NCI-H1417 treated with DMSO at 0.1 percent for 48 hours (cell line): Measurements from ENCODE around the gene LGMN.
"Not testable (repeated sequence)": the region's sequence is repeated elsewhere in the genome, so short reads cannot be mapped to it uniquely, and the experiment has no call there.

Experiments
- DNase-seq: peaks from one replicate; lab custom pipeline; 2025; lab: John Stamatoyannopoulos, UW

Gene LGMN

DNA sequence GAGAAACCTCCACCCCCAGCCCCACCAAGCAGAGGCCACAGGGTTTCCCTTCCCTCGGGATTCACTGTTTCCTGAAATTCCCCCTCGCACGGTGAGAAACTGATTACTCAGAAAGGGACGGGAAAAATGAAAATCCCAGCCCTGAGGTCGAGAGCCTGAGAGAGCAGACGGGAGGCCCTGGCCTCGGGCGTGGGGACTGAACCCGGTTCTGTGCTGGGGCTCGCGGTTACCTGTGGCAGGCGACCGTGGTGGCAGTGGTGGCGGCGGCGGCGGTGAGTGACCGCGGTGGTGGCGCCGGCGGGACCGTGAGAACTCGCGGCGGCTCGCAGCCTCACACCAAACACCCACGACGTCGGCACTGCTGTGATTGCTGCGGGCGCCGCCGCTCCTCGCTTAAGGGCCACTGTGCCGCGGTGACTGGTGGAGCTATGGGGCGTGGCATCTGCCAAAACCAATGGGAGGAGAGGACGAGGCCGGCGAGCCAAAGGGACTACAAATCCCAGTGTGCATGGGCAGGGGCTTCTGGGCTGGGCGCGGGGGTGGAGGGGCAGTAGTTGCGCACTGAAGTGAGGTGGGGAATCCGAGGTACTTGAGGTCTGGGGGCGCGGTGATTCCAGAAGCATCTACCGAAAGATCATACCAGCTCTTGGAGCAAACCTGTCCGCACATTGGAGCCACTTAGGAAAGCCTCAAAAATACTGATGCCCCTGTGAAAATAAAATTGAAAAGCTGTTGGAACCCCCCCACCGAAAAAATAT lies at the start of gene LGMN:
LGMN (minus strand) TSS at position 369 of the 758 bp plus-strand sequence. CDS start 15,841 bp downstream, outside the sequence.
- peak; percentile 65 for DNase-seq

- no peak for DNase-seq
Observed at GRCh38 chr14:92794961-92795360, 46.5 kb upstream of the LGMN start.

GRCh38 chr14:92794547-92794941 lies 46.1 kb upstream of the LGMN start:
- DNase-seq: no peak

DNA sequence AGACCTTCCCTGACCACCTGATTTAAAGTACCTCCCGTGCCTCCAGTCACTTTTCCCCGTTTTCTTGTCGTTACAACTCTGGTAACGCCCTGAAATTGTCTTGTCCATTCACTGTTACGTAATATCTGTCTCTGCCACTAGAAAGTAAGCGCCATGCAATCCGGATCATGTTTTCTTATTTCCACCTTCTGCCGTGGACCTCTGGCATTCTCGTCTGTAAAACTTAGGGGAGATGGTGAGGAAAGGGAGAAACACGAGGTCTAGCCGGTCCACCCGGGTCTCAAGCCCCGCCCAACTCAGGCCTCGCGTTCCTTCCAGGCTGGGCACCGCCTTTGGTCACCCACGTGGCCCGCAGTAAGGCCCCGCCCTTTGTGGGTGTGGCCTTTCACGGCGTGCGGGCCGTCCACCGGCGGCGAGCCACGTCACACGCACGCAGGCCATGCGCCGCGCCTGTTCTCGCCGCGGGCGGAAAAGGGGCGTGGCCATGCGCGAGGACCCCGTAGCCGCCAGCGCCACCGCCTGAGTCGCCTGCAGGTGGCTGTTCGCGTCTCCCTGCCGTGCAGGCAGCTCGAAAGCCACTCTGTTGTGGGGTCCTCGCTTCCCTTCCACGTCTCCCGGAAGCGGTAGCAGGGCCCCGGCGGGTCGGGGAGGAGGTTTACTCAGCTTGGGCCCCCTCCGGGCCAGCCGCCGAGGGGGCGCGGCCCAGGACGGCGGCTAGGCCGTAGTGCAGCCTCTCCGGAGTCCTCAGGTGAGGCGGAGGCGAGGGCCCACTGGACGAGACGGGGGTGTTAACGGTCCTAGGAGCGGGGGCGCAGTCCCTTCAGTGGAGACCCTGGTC lies 45.5 kb upstream of the LGMN start, which contains the start of gene GOLGA5:
GOLGA5 (plus strand) TSS at position 597 of the 838 bp plus-strand sequence. CDS start 3,133 bp downstream, outside the sequence.
- peak; percentile 89 for DNase-seq

DNA sequence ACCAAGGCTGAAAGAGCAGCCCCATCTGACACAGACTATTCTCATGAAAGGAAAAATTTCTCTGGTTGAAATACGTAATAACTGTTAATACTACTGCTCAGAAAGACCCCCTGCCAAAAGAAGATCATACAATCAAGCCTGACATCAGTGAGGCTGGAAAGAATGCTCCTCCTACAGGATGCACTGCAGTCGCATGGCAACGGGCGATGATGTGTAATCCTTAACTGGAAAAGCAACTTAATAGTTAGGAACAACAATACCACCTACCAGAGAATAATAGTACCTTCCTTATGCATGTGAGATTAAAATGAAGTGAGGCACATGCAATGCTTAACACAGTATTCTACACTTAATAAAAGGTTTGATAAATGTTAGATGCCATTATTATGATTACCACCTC lies 44.5 kb upstream of the LGMN start:
- DNase-seq: no peak

- DNase-seq: no peak
Observed at GRCh38 chr14:92789457-92790089, 41.1 kb upstream of the LGMN start.

GRCh38 chr14:92787554-92787953 lies 39.1 kb upstream of the LGMN start:
- DNase-seq: no peak

DNA sequence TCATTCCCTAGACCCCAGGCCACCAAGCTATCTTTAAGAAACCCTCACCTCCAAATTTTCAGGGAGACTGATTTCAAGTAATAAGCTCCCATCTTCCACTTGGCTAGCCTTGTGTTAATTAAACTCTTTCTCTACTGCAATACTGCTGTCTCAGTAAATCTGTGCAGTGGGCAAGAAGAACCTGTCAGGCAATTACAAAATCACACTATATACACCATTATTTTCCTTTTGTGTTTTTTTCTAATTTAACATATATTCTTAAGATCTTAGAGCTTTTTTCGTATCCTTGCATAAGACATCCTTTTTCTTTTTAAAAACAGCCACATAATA lies 38.0 kb upstream of the LGMN start:
- no peak for DNase-seq

GRCh38 chr14:92785667-92786426 lies 37.4 kb upstream of the LGMN start:
- DNase-seq: no peak

- DNase-seq: peak; percentile 41
Observed at GRCh38 chr14:92783813-92784431, 35.5 kb upstream of the LGMN start.

DNA sequence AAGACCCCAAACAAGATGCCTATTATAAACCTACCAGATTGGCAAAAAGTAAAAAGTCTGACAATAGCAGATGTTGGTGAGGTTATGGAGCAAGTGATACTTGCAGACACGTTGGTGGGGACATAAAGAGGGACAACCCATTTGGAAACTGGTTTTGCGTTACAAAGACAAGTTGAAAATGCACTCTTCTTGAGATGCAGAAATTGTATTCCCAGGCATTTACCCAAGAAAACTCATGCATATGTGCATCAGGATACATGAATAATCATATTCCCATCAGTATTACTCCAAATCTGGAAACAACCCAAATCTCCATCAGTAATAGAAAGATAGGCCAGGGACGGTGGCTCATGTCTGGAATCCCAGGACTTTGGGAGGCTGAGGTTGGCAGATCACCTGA lies 32.9 kb upstream of the LGMN start:
- no peak for DNase-seq

GRCh38 chr14:92780444-92781232 lies 32.2 kb upstream of the LGMN start:
- DNase-seq: no peak

DNA sequence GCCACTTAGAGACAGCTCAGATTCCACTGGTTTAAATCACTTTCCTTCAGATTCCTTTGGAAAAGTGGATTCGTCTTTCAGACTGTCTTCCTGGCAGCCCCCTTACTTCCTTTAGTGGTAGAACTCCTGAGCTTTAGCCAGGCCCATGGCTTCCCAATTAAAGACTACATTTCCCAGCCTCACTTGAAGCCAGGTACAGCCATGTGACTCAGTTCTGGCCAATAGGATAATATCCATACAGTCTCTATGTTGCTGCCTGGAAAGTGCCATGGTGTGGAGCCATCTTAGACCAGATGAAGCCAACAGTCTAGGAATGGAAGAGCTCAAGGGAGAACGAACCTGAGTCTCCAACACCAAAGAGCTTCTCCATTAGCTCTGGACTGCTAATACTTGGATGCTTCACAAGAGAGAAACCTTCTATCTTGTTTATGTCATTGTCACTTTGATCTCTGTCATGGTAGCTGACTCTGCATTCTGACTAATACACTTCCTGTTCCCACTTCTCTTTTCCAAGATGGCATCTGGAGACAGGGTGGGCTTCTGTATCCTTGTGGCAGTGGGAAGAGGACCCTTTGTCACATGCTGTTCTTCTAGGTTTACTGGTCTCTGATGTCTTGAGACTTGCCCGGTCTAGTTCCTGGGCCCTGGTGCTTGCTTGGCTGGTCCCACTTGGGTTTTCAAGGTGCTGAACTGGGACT lies 30.6 kb upstream of the LGMN start:
- DNase-seq: not testable (repeated sequence)

DNA sequence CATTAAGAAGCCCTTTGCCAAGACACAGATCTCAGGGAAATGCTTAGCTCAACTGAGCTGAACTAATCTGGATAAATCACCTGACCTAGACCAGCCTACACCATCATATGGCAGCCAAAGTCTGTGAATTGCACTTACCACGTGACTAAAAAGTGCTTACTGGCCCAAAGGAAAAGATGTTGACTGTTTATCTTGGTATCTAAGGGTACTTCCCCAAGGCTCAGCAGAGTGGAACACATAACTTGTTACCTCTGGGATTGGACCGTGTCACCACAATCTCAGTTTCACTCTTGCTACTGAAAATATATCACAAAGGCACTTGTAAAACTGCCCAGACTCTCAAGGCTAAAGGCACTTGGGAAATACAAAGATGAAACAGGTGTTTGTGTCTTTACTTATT lies 26.9 kb upstream of the LGMN start:
- not testable (repeated sequence) for DNase-seq

DNA sequence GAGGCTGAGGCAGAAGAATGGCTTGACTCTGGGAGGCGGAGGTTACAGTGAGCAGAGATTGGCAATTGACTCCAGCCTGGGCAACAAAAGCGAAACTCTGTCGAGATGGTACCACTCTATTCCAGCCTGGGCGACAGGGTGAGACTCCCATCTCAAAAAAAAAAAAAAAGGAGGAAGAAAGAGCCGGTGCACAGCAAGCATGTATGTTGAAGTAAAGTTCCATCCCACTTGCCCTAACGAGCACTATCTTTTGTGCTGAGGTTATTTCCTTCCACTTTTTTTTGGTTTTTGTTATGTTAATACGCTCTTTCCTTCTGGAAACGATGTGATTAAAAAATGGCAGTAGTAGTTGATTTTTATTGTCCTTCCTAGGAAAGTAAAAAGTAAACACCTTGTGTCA lies 26.1 kb upstream of the LGMN start:
- DNase-seq: no peak

DNA sequence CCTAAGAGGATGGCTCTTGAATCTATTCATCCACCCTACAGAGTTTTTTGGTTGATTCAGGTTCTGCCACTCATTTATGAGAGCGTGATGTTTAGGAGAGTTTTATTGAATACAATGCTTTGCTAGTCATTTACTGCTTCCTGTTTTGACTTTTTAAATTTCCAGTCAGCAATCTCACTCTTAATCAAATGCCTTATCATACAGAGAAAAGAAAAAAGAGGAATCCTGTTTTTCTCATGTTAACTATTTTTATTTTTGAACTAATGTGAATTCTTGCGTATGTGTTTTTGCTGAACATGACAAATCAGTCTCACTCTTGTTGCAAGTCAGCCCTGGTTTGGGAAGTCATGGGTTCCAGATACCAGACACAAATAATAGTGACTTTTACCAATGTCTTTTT lies 22.1 kb upstream of the LGMN start:
- no peak for DNase-seq

- DNase-seq: no peak
Observed at GRCh38 chr14:92768795-92769194, 20.4 kb upstream of the LGMN start.

DNA sequence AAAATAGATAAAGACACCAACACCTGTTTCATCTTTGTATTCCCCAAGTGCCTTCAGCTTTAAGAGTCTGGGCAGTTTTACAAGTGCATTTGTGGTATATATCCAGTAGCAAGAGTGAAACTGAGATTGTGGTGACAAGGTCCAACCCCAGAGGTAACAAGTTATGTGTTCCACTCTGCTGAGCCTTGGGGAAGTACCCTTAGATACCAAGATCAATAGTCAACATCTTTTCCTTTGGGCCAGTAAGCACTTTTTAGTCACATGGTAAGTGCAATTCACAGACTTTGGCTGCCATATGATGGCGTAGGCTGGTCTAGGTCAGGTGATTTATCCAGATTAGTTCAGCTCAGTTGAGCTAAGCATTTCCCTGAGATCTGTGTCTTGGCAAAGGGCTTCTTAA lies 19.8 kb upstream of the LGMN start:
- DNase-seq: not testable (repeated sequence)

DNA sequence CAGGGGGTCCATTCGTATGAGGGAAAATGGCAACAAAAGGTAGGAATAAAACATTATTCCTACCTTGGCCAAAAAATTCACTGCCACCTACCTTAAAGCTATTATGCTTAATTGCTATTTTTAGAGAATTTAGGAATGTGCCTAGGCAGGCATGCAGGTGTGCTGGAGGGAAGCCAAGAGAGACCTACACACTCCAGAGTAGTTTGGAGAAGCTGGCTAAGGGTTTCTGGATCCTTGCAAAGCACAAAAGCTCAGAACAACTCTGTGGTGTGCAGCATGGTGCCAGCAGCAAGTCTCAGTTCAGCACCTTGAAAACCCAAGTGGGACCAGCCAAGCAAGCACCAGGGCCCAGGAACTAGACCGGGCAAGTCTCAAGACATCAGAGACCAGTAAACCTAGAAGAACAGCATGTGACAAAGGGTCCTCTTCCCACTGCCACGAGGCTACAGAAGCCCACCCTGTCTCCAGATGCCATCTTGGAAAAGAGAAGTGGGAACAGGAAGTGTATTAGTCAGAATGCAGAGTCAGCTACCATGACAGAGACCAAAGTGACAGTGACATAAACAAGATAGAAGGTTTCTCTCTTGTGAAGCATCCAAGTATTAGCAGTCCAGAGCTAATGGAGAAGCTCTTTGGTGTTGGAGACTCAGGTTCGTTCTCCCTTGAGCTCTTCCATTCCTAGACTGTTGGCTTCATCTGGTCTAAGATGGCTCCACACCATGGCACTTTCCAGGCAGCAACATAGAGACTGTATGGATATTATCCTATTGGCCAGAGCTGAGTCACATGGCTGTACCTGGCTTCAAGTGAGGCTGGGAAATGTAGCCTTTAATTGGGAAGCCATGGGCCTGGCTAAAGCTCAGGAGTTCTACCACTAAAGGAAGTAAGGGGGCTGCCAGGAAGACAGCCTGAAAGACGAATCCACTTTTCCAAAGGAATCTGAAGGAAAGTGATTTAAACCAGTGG lies 15.5 kb upstream of the LGMN start:
- DNase-seq: not testable (repeated sequence)
